Loucy (cell line): ENCODE results near the gene NARF.

ENCODE experiments used
- H2AFZ ChIP-seq: fragments of 200-600 bp; sonication (generic); 2 replicates; pipeline ENCODE4 v1.6.0; 2016; ENCODE audit warnings: antibody characterized with exemption, mild to moderate bottlenecking, low read length, moderate library complexity
- H3F3A ChIP-seq: fragments of 200-600 bp; 2 replicates; pipeline ENCODE4 v1.6.0; 2016; ENCODE audit warnings: antibody characterized with exemption, low read depth, mild to moderate bottlenecking
- H3K27me3 ChIP-seq: fragments of 200-600 bp; sonication (generic); 2 replicates; pipeline ENCODE4 v1.6.1; 2014; ENCODE audit warnings: low read length, mild to moderate bottlenecking; ENCODE audit not compliant: insufficient read depth, poor library complexity, severe bottlenecking
- H3K36me3 ChIP-seq: fragments of 200-600 bp; sonication (generic); 2 replicates; pipeline ENCODE4 v1.6.1; 2016; ENCODE audit warnings: low read length; ENCODE audit not compliant: insufficient read depth
- H3K4me1 ChIP-seq: fragments of 200-600 bp; sonication (generic); 2 replicates; pipeline ENCODE4 v1.5.1; 2014; ENCODE audit warnings: low read length, mild to moderate bottlenecking; ENCODE audit not compliant: insufficient read depth, poor library complexity, severe bottlenecking
- H3K4me2 ChIP-seq: fragments of 200-600 bp; sonication (generic); 2 replicates; pipeline ENCODE4 v1.6.0; 2014; ENCODE audit warnings: antibody characterized with exemption, low read length, low read depth, mild to moderate bottlenecking; ENCODE audit not compliant: poor library complexity, severe bottlenecking
- H3K4me3 ChIP-seq: fragments of 200-600 bp; sonication (generic); 2 replicates; pipeline ENCODE4 v1.5.1; 2014; ENCODE audit warnings: low read length, mild to moderate bottlenecking, mixed read lengths; ENCODE audit not compliant: poor library complexity, severe bottlenecking
- H3K79me2 ChIP-seq: fragments of 200-600 bp; sonication (generic); 2 replicates; pipeline ENCODE4 v1.6.1; 2014; ENCODE audit warnings: low read length; ENCODE audit not compliant: insufficient read depth
- H3K9ac ChIP-seq: fragments of 200-600 bp; sonication (generic); 2 replicates; pipeline ENCODE4 v1.6.0; 2014; ENCODE audit warnings: mild to moderate bottlenecking, low read depth, low read length, moderate library complexity; ENCODE audit not compliant: poor library complexity, severe bottlenecking
- H3K9me2 ChIP-seq: fragments of 200-600 bp; sonication (generic); replicated peaks from 2 replicates; pipeline ENCODE4 v1.6.1; 2016; ENCODE audit warnings: low read depth, low read length, mixed read lengths
- H3K9me3 ChIP-seq: fragments of 200-600 bp; sonication (generic); 2 replicates; pipeline ENCODE4 v1.6.1; 2014; ENCODE audit warnings: mild to moderate bottlenecking, antibody characterized with exemption, low read length, low read depth; ENCODE audit not compliant: insufficient read depth
- H4K20me1 ChIP-seq: fragments of 200-600 bp; sonication (generic); 2 replicates; pipeline ENCODE4 v1.6.0; 2014; ENCODE audit warnings: antibody characterized with exemption, low read length, mild to moderate bottlenecking; ENCODE audit not compliant: insufficient read depth, poor library complexity, severe bottlenecking
- CTCF ChIP-seq: fragments of 200-600 bp; sonication (generic); conservative IDR thresholded peaks from 2 replicates; pipeline ENCODE4 v1.5.1; 2014; ENCODE audit warnings: mild to moderate bottlenecking, antibody characterized with exemption, low read length
- EZH2phosphoT487 ChIP-seq: fragments of 200-600 bp; IDR thresholded peaks from 2 replicates; pipeline ENCODE4 v1.6.1; 2018; ENCODE audit warnings: antibody characterized with exemption, mild to moderate bottlenecking, moderate library complexity, borderline replicate concordance

NARF gene

GRCh38 chr17:82438401-82439193 is 19.9 kb upstream of the NARF start:
- peaks cover 10% of the 10 kb centered on the region for H4K20me1 ChIP-seq
- TF ChIP-seq EZH2phosphoT487 (no peak), CTCF (no peak)
- no peaks in the 10 kb centered on the region for H3K79me2 ChIP-seq
- no peaks in the 10 kb centered on the region for H3K9me3 ChIP-seq
- H3F3A ChIP-seq, result no peaks in the 10 kb centered on the region; the same call in 1 of the 2 replicates
- H3K9me2 ChIP-seq, result no peaks in the 10 kb centered on the region
- H3K4me3 ChIP-seq, result no peak overlapping the region
- peaks cover 15% of the 10 kb centered on the region; the same call in 1 of the 2 replicates for H3K36me3 ChIP-seq
- H2AFZ ChIP-seq, result no peak overlapping the region
- no peak overlapping the region for H3K4me2 ChIP-seq
- no peaks in the 10 kb centered on the region for H3K27me3 ChIP-seq
- no peak overlapping the region for H3K9ac ChIP-seq
- H3K4me1 ChIP-seq, result peaks cover 23% of the 10 kb centered on the region

GRCh38 chr17:82439194-82439828 is 19.2 kb upstream of the NARF start:
- Histone ChIP-seq H2AFZ (no peak overlapping the region), H3K4me3 (no peak overlapping the region), H3K4me1 (peaks cover 16% of the 10 kb centered on the region), H3K36me3 (peaks cover 20% of the 10 kb centered on the region; the same call in 1 of the 2 replicates), H4K20me1 (peaks cover 10% of the 10 kb centered on the region), H3K9me3 (no peaks in the 10 kb centered on the region), H3K27me3 (no peaks in the 10 kb centered on the region), H3K79me2 (0 out of 2 replicates have a peak, but pooled peaks cover 2% of the 10 kb centered on the region), H3K9me2 (no peaks in the 10 kb centered on the region), H3K4me2 (no peak overlapping the region), H3K9ac (no peak overlapping the region), H3F3A (no peaks in the 10 kb centered on the region; the same call in 1 of the 2 replicates)
- no peak for TF ChIP-seq CTCF
- no peak for TF ChIP-seq EZH2phosphoT487

GRCh38 chr17:82439829-82440365 is 18.6 kb upstream of the NARF start:
- Histone ChIP-seq H4K20me1 (peaks cover 10% of the 10 kb centered on the region), H2AFZ (no peak overlapping the region), H3K9ac (no peak overlapping the region), H3F3A (no peaks in the 10 kb centered on the region; the same call in 1 of the 2 replicates), H3K9me3 (no peaks in the 10 kb centered on the region), H3K27me3 (no peaks in the 10 kb centered on the region), H3K36me3 (peaks cover 23% of the 10 kb centered on the region; the same call in 1 of the 2 replicates), H3K4me1 (peaks cover 12% of the 10 kb centered on the region), H3K4me2 (no peak overlapping the region), H3K9me2 (no peaks in the 10 kb centered on the region), H3K79me2 (peaks cover 4% of the 10 kb centered on the region; the same call in 1 of the 2 replicates), H3K4me3 (no peak overlapping the region)
- no peak for TF ChIP-seq EZH2phosphoT487
- TF ChIP-seq CTCF, result no peak
